Right lobe of liver (tissue), 6 donors: ENCODE data around the gene SAP30L. TPM values are rescaled to one million over a fixed set of nuclear protein-coding genes. Genes with fewer than 3 reads are reported as not detected.

Experiments
- ATAC-seq, 4 donors: fragments of 200-7000 bp; cut with Tn5 transposase; one replicate each; pipeline ENCODE4 v1.9.1; 2020; ENCODE audit warnings: mild to moderate bottlenecking in 4 of 4, moderate library complexity in 4 of 4
- DNase-seq, 3 donors: peaks; one replicate each; pipeline ENCODE4 v3.0.0-alpha.2; 2020
- H3K27ac ChIP-seq, 3 donors: fragments of 200-600 bp; one replicate each; pipeline ENCODE4 v1.8.0; 2022
- H3K27me3 ChIP-seq, 2 donors: fragments of 200-600 bp; one replicate each; pipeline ENCODE4 v1.8.0; 2022
- H3K36me3 ChIP-seq, 4 donors: fragments of 200-600 bp; sonication (generic) in 1 of 4; one replicate each; pipeline versions ENCODE4 v1.5.1 to v1.8.0; 2017 to 2022; ENCODE audit warnings: control low read depth in 1 of 4
- H3K4me1 ChIP-seq, 4 donors: fragments of 200-600 bp; sonication (generic) in 1 of 4; one replicate each; pipeline versions ENCODE4 v1.5.1 to v1.8.0; 2017 to 2022; ENCODE audit warnings: control low read depth in 1 of 4
- H3K4me3 ChIP-seq, 3 donors: fragments of 200-600 bp; one replicate each; pipeline ENCODE4 v1.8.0; 2022
- H3K9me3 ChIP-seq, 4 donors: fragments of 200-600 bp; sonication (generic) in 1 of 4; one replicate each; pipeline versions ENCODE4 v1.5.1 to v1.8.0; 2017 to 2022; ENCODE audit warnings: control low read depth in 1 of 4
- POLR2A ChIP-seq: fragments of 450-650 bp; IDR thresholded peaks from one replicate; pipeline ENCODE4 v1.6.1; 2017; ENCODE audit warnings: antibody characterized with exemption, mild to moderate bottlenecking
- WGBS: methylation state at CpG from one replicate; pipeline ENCODE4 v1.1.6; 2018; ENCODE audit warnings: low coverage, low lambda C conversion rate; ENCODE audit not compliant: insufficient coverage; ENCODE audit errors: missing lambda C conversion rate; 5-methylcytosine and 5-hydroxymethylcytosine counted together
- intact Hi-C, 2 donors: fragments of 100-400 bp; cut with DNase I; formaldehyde crosslinking; loops; one replicate each; pipeline versions ENCODE4 v1.11.2 to v1.14.1; 2022
- total RNA-seq, 6 experiments: library from RNA; depleted of rRNA in 2 of 6; stranded (reverse); fragments of >200 nt in 2 of 6; fragmentation: NEBNext Ultra II Directional in 3 of 6; extraction: Animal tissue kit (Norgen Biotek cat#: 25700) in 3 of 6; gene quantifications; one replicate each; pipeline versions ENCODE4 v1.1.0 to v1.2.4, GENCODE V29; 2016 to 2023
- TF ChIP-seq, protein P1 (sequence below), 4 donors: fragments of 200-600 bp in 3 of 4; fragments of 450-650 bp in 1 of 4; IDR thresholded peaks; one replicate each; pipeline versions ENCODE4 v1.5.1 to v1.8.0; 2016 to 2022; ENCODE audit warnings: antibody characterized with exemption in 4 of 4, mild to moderate bottlenecking in 2 of 4
- donor health status: DM: no; HTN: yes; CAD: no.
- donor health status: DM: no; HTN: no; CAD: no.
- donor health status: DM: no; HTN: no; CAD: no.
- donor health status: DM: no; HTN: yes; CAD: no.
- donor health status: DM: no; HTN: yes; CAD: no.

SAP30L gene
- total RNA-seq, 6 experiments from 2014 or later = 9.7 to 24.9 (median 20.1) TPM

- Histone ChIP-seq H3K27ac (no peak overlapping the region), H3K4me1 (no peaks in the 10 kb centered on the region), H3K9me3 (no peaks in the 10 kb centered on the region), H3K4me3 (no peak overlapping the region), H3K36me3 (no peaks in the 10 kb centered on the region), H3K27me3 (no peaks in the 10 kb centered on the region)
- DNase-seq (no peak), ATAC-seq (peak in 1 of 4 donors; percentile 15)
- 70% methylated on average over 5 of the region's 10 CpGs for WGBS
- no peak for TF ChIP-seq POLR2A
- TF ChIP-seq, protein P1, sequence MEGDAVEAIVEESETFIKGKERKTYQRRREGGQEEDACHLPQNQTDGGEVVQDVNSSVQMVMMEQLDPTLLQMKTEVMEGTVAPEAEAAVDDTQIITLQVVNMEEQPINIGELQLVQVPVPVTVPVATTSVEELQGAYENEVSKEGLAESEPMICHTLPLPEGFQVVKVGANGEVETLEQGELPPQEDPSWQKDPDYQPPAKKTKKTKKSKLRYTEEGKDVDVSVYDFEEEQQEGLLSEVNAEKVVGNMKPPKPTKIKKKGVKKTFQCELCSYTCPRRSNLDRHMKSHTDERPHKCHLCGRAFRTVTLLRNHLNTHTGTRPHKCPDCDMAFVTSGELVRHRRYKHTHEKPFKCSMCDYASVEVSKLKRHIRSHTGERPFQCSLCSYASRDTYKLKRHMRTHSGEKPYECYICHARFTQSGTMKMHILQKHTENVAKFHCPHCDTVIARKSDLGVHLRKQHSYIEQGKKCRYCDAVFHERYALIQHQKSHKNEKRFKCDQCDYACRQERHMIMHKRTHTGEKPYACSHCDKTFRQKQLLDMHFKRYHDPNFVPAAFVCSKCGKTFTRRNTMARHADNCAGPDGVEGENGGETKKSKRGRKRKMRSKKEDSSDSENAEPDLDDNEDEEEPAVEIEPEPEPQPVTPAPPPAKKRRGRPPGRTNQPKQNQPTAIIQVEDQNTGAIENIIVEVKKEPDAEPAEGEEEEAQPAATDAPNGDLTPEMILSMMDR (IDR thresholded peaks at IDR 0.05) = no peak
- intact Hi-C loops = no loop called here
Measured at GRCh38 chr5:154505567-154505966, 59.8 kb downstream of the SAP30L start.

GRCh38 chr5:154506049-154506715 lies 60.4 kb downstream of the SAP30L start:
- no peaks in the 10 kb centered on the region for H3K9me3 ChIP-seq
- ATAC-seq (no peak), DNase-seq (no peak)
- TF ChIP-seq, protein P1 (IDR thresholded peaks at IDR 0.05) = no peak
- TF ChIP-seq POLR2A = no peak
- H3K4me3 ChIP-seq = no peak overlapping the region
- H3K36me3 ChIP-seq = no peaks in the 10 kb centered on the region
- intact Hi-C loops = no loop called here
- no peaks in the 10 kb centered on the region for H3K4me1 ChIP-seq
- no peak overlapping the region for H3K27ac ChIP-seq
- 85% methylated on average over 4 of the region's 8 CpGs for WGBS
- no peaks in the 10 kb centered on the region for H3K27me3 ChIP-seq

- TF ChIP-seq, protein P1 (IDR thresholded peaks at IDR 0.05) = no peak
- TF ChIP-seq POLR2A = no peak
- Histone ChIP-seq H3K4me3 (no peak overlapping the region), H3K9me3 (no peaks in the 10 kb centered on the region), H3K36me3 (no peaks in the 10 kb centered on the region), H3K4me1 (no peaks in the 10 kb centered on the region), H3K27me3 (no peaks in the 10 kb centered on the region), H3K27ac (no peak overlapping the region)
- WGBS = 89% methylated on average over 7 of the region's 11 CpGs
- intact Hi-C loops = no loop called here
- no peak for DNase-seq
- ATAC-seq = no peak
Measured at GRCh38 chr5:154506716-154507080, 60.9 kb downstream of the SAP30L start.

- 100% methylated on average over 1 of the region's 2 CpGs for WGBS
- ATAC-seq = no peak
Measured at GRCh38 chr5:154508114-154508513, 62.3 kb downstream of the SAP30L start.

More at GRCh38 chr5:154508114-154508513, 62.3 kb downstream of the SAP30L start:
- intact Hi-C loops = no loop called here
- no peak for DNase-seq
- Histone ChIP-seq H3K9me3 (no peaks in the 10 kb centered on the region), H3K27ac (no peak overlapping the region), H3K4me3 (no peak overlapping the region), H3K4me1 (no peaks in the 10 kb centered on the region), H3K36me3 (no peaks in the 10 kb centered on the region), H3K27me3 (no peaks in the 10 kb centered on the region)
- TF ChIP-seq, protein P1 (IDR thresholded peaks at IDR 0.05) = no peak
- TF ChIP-seq POLR2A = no peak
